NCI-H2107 treated with DMSO at 0.1 percent for 48 hours (cell line): Measurements from ENCODE around the gene TRIM69.
A peak's percentile ranks its signal among the peaks of the same experiment; 100 is the strongest.

Source experiments
- DNase-seq: peaks from one replicate; lab custom pipeline; 2025; ENCODE audit not compliant: unreplicated experiment; lab: John Stamatoyannopoulos, UW

Gene TRIM69

GRCh38 chr15:44801797-44802196 lies 65.5 kb downstream of the TRIM69 start:
- no peak for DNase-seq

GRCh38 chr15:44802336-44802735 lies 66.0 kb downstream of the TRIM69 start:
- no peak for DNase-seq

GRCh38 chr15:44804298-44805046 lies 68.1 kb downstream of the TRIM69 start:
- no peak for DNase-seq

GRCh38 chr15:44808557-44808956 lies 72.2 kb downstream of the TRIM69 start:
- no peak for DNase-seq

GRCh38 chr15:44810237-44810636 lies 73.9 kb downstream of the TRIM69 start:
- DNase-seq, result no peak

GRCh38 chr15:44811337-44811736 lies 75.0 kb downstream of the TRIM69 start:
- DNase-seq, result peak; percentile 75

GRCh38 chr15:44812029-44812517 lies 75.7 kb downstream of the TRIM69 start:
- peak; percentile 89 for DNase-seq

GRCh38 chr15:44813231-44813630 lies 76.9 kb downstream of the TRIM69 start:
- no peak for DNase-seq
